NCI-H1105 treated with DMSO at 0.1 percent for 48 hours (cell line): ENCODE measurements around the gene GRK5.

Source experiments
- DNase-seq: peaks from one replicate; lab custom pipeline; 2025; lab: John Stamatoyannopoulos, UW

The GRK5 gene

DNA sequence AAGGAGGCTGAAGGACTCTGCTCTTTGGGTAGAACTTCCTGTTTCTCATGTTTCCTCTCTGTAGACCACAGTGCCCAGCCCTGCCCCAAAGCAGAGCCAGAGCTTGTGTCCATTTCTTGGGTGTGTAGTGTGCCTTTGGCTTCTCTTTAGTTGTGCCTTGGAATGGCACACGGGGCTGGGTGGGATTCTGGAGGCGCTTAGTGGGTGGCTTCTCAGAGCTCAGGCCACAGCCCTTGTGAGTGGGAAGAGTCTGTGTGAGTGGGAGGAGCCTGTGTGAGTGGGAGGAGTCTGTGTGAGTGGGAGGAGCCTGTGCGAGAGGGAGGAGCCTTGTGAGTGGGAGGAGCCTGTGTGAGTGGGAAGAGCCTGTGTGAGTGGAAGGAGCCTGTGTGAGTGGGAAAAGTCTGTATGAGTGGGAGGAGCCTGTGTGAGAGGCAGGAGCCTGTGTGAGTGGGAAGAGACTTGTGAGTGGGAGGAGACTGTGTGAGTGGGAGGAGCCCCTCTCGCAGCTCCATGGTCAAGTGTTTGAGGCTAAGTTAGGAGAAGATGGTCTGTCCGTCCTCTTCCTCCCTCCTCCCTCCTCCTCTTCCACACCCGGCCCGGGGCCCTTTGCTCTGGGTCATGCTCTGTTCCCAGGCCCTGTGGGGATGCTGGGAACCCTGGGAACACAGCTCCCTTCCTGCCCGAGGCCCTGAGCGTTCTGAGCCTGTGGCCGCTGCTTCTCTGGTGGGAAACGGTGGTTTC is 153.0 kb downstream of the GRK5 start:
- no peak for DNase-seq

DNA sequence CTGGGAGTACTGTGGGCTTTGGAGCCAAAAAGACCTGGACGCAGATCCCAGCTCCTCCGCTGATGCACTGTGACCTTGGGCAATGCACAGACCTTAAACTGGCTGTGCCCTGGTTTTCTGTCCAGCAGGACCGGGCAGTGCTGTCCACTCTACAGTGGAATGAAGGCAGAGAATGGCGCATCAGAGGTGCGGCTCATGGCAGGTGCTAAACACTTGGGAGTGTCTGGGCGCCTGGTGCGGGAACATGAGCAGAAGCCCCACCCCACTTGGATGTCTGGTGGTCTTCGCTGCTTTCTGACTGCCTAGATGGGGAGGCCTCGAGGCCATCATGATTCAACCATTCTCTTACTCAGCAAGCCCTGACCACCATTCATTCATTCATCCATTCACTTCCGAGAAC is 153.7 kb downstream of the GRK5 start:
- no peak for DNase-seq

DNA sequence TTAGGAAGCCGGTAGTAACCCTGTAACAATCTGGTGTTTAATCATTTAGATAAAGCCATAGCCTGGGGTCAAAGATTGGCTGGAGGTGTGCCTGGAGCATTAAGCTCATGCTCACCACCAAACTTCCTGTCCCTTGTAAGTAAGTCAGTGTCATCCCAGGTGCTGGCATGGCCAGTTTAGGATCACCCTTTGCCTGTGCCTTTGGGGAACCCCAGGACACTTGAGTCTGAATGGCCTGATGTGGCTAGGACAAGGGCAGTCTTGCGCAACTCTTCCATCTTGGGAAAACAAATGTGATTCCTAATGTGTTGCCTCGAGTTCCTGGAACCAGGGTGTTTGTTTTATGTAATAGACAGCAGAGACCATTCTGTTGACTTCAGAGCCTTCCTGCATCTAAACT is 154.8 kb downstream of the GRK5 start:
- no peak for DNase-seq

DNA sequence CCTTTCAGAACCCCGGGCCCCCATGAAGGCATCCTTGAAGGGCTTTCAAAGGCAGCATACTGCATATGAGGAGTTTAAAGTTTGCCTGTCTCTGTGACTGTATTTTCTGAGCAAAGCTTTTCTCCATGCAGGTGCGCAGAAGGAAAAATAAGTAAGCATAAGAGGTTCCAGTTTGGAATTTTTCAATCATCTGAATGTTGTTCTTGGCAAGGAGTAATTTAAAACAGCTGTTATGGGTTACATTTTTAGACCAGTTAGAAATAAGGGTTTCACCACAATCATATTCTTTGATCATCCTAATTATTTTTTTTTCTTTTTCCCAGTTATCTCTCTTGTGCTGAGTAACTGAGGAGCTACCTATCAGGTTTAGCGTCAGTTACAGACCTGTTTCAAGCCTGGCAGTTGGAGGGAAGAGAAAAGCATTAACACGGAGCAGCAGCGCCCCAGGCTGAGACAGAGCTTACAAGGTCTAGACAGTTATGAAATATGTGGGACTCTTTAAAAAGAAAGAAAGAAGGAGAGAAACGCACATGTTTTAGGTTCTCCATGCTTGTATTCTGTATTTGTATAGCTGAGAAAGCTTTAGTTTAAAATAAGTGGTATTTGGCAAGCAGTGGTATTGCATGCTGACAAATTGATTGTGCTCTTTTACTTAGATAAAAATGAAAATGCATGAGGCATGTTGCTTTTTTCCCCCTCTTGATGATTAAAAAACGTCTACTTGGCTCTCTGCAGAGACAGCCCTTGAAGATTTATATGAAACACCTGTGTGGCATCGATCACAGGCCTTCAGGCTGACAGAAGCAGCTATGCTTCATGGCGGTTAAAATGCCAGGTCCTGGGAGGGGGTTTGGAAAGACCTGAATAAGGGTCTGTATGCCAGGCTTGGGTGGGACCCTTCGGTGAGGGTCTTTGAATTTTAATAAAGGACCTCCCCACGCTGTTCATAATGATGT is 157.6 kb downstream of the GRK5 start:
- DNase-seq: no peak

DNA sequence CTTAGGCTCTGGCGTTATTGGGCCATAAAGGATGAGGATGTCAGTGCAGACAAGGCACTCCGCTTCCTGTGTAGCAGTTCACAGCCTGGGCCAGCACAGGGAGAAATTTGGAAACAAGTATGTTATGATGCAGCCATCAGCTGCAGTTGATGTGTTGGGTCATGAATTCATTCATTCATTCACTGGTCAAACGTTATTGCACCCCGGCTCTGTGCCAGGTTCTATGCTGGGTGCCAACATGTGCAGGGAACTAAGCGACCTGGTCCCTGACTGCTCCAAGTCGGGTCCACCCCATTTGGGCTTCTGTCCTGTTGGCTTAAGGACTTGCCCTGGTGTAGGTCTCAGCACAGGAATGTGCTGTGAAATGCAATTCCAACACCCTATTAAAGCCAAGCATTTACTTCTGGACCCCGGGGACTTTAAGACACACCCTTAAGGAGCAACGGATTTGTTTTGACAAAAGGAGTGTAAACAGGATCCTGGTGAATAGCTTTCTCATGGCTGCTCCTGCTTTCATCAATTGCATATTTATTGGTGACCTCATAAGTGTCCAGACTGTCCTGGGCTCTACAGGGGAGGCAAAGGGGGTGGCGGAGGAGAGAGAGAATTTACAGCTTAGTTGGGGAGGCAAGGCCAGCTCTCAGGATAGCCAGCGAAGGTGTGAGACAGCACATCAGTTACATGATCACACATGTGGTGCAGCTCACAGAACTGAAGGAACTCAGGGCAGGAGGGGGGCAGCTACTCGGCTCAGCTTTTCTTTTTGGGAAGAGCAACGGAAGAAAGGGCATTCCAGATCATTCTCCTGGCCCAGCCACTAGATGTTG is 158.6 kb downstream of the GRK5 start:
- DNase-seq: no peak

DNA sequence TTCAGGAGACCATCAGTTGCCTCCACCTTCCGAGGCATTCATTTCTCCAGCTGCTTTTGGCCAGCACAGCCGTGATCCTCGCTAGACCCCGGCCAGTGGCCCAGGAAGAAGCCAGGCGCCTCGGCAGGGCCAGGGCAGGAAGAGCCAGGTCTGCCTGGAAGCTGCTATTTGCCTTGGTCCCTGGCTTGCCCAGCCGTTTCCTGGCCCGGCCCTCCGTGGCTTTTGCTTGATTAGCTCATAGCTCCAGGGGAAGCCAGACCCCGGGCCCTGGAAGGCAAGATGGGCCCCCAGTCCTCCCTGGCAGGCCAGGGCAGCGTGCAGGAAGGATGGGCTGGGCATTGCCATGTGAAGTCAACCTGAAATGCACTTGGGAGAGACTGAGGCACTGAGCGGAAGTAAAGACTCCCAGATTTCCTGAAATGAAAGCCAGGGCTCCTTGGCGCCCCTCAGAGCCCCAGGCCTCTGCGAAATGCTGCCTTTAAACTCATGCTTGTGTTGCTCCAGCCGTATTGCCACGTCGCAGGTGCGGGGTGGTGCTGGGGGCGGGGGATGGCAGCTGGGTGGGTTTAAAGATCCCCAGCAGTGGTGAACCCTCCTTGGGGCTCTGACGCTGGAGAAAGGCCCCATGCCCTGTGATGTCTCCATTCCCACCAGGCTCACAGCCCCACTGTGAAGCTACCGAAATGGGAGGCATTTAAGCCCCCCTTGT is 160.6 kb downstream of the GRK5 start:
- no peak for DNase-seq

DNA sequence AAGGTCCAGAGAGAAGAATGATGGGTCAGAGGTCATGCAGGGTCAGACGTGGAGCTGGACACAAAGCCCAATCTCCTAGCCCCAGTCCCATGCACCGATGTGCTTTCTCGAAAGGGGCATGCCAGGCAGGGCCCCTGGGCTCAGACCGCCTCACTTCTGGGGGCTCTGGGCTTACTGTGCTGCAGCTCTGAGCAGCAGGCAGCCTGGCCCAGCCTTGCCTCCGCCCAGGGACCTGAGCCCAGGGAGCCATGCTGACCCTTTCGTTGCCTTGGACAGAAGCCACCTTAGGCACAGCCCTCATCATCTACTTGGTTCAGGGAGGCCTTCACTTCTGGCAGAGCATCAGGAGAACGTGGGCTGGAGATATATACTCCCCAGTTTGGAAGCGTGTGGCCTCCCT is 161.2 kb downstream of the GRK5 start:
- no peak for DNase-seq

DNA sequence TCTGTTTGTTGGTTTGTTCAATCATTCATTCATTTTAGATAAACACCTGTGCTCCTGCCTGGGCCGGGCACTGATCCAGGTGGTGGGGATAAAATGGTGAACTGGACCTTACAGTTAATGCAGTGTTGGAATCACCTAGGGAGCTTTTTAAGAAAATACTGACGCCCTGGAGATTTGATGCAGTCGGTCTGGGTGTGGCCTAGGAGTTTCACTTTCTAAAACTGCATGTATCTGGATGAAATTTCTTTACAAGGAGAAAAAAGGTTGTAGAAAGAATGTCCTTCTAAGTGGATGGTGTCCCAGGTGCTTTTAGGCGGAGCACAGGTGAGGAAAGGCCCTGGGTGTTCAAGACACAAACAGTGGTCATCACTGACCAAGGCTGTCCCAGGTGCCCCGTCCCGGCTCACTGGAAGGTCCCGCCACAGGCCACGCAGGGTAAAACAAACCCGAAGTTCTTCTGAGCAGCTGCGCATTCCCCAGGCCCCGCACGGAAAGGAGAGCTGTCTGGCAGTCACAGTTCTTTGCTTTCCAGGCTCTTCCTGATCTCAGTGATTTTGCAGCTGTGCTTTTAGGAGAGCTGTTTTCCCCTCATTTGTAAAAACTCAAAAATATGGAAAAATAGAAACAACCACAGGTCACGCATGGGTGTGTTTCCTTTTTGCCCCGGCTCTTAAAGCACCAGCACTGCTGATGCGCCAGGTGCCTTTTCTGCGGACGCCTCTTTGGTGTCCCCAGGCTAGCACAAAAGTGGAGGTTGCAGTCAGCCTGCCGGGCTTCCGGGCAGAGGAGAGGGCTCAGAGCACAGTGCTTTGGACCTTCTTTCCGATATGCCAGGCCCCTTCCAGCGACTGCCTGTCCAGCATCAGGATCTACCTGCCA is 161.9 kb downstream of the GRK5 start:
- DNase-seq: no peak

DNA sequence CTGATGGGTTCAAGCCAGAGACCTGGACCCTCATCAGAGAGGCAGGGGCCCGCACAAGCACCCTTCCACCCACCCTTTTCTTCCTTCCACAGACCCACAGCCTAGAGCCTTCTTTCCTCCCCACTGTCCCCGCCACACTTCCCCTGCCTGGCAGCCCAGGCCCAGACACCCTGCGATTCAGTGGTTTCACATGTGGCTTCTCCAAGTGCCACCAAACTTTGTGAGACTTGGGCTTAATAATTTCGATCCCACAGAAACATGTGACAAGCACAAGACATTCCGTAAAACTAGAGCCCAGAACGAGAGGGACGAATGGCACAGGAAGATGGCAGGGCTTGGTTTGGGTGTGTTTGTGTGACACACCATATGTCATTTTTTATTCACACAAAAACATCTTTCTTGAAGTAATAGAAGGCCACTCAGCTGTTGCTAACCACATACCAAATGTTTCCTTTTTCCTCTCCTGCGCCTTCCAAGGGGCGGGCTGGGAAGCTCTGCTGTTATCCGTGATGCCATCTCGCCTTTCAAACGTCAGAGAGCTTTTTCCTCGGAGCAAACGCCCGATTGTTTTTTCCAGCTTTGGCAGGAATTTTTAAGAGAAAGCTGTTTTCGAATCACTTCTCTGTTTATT is 162.9 kb downstream of the GRK5 start:
- DNase-seq: no peak

DNA sequence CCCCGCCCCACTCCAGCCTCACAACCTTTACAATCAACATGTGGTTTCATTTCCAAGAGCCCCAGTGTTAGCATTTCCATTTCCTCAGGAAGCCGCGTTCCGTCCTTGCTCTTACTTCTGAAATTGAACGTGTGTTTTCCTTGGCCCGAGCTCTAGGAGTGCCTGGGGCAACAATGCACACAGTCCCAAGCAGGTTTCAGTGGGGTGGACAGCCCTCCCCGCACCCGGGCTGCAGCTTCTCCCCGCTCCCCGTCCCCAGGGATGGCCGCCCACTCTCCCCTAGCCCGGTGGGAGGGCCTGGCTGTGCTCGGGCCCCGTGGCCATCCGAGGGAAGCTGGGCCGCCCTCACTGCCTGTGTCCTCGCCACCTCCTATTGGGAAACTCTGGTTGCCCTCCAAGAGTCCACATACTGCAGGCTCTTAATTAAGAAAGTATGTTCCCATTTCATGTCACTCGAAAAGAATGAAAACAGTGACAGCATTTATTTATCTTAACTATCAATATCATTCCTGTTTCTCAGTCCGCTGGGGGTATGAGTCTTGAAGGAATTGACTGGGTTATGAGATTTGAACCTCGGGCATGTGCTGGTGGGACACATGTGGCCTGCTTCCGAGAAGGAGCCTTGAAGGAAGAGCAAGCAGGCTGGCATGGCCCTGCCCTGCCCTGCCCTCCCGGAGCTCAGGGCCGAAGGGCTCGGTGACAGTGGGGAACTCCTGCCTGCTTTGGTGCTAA is 163.8 kb downstream of the GRK5 start:
- no peak for DNase-seq

DNA sequence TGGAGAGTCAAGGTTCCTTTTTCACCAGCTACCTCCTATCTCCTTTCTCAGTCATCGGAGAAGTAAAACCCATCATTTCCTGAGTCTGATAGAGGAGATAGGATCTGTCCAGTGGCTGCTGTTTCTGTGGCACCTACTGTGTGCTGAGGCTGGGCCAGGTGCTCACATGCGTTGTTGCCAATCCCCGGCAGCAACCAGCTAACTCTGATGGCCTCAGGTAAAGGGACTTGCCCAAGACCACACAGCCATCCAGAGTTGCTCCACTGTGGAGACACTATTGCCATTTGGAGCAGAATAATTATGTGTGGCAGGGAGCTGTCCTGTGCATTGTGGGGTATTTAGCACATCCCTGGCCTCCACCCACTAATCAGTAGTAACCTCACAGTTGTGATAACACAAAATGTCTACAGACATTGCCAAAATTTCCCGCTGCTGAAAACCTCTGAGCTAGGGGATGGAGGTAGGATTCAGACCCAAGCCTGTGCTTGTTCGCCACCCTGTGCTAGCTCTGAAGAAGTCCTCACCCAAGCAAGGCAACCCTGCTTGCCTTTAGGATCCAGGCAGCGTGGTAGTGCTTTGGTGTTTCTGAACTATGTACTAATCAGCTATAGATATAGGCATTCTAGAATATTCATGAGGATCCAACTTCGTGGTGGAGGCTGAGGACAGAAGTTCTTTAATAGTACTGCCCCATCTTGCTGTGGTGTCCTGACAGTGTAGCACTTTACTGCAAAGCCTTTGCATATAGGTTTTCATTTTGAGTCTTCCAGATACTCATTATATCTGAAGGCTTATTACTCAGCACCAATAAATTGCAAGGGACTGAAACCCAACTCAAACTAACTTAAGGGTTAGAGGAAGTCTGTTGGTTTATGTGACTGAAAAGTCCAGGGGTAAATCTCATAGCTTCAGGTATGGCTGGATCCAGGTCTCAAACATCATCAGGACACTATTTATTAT is 164.6 kb downstream of the GRK5 start:
- no peak for DNase-seq

DNA sequence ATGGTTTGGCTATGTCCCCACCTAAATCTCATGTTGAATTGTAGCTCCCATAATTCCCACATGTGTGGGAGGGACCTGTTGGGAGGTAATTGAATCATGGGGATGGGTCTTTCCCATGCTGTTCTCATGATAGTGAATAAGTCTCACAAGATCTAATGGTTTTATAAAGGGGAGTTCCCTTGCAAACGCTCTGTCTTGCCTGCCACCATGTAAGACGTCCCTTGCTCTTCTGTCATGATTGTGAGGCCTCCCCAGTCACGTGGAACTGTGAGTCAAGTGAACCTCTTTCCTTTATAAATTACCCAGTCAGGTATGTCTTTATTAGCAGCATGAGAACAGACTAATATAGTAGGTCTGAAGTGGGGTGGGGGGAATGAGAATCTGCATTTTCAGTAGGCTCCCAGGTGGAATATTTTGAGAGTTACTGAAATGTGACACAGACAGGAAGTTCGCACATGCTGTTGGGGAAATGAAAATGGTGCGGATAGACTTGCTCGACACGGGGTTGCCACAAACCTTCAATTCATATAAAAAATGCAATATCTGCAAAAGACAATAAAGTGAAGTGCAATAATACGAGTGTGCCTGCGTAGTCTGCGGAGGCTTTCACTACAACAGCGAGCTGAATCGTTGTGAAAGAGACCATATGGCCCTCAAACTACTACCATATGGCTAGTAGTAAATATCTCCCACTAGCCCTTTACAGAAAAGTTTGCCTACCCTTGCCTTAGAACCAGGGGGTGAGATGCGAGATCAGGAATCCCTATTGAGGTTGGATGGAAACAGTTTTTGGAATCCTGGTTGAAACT is 166.1 kb downstream of the GRK5 start:
- no peak for DNase-seq

DNA sequence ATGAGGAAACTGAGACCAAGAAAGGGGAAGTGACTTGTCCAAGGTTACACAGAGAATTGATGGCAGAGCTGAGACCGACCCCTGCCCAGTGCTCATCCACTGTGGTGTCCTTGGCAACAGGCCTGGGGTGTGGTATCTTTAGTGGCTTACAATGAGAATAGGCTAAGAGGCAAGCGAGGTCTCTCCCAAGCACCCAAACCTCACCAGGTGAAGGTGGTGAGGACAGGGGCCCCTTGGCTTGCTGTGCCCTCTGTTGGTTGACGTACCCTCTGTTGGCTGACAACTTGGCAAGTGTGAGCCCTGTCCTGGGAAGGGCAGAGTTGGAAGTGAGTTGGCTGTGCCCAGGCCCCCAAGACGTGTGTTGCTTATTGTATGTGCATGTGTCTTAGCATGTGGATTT is 166.9 kb downstream of the GRK5 start:
- no peak for DNase-seq

DNA sequence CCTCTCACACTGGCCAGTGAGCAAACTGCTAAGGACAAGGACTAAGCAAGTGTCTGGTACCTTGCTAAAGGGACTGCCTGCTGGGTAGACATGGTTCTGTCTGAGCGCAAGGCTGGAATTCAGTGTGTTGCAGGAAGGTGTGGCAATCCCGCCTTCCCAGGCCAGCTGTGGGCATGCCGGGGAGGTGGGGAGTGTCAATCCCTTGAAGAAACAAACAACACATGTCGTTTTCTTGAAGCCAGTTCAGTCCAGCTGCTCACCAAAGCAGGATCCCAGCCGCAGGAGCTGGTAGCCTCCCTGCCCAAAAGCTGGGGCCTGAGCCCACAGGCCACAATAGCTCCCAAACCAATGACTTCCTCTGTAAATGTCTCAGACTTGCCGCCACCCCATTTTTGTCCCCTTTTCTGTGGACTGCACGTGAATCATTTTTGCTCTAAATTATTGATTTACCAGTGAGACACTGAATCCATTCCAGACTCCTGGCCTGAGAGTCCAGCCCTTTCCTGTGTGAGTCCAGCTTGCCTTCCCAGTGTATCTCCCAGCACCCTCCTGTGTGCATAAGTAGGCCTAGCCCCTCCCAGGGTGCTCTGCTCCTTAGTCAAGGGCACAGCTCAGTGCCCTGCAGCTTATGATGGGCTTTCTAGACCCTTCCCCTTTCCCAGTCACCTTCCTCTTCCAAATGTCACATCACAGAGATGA is 168.4 kb downstream of the GRK5 start:
- no peak for DNase-seq

DNA sequence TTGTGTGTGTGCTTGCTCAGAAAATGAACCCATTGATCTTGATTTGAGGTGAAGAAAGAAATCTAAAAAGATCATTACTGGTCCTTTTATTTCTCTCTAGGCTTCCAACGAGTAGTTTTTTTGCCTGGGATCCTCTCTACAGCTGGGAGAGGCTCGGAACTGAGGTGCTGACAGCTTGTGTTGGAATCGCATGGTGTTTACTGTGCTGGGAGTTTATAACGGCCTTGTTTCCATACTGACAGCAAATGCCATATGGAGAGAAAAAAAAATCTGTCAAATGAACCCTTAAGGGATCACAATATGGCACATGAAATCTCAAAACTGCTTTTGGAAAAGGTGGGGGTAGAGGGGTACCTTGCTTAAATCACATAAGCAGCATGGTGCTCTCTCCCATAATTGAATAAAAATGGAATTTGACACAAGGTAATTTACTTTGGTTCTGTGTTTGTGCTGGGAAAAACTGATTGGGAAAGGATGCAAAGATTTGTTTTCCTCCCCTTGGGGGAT is 170.1 kb downstream of the GRK5 start:
- DNase-seq: no peak

DNA sequence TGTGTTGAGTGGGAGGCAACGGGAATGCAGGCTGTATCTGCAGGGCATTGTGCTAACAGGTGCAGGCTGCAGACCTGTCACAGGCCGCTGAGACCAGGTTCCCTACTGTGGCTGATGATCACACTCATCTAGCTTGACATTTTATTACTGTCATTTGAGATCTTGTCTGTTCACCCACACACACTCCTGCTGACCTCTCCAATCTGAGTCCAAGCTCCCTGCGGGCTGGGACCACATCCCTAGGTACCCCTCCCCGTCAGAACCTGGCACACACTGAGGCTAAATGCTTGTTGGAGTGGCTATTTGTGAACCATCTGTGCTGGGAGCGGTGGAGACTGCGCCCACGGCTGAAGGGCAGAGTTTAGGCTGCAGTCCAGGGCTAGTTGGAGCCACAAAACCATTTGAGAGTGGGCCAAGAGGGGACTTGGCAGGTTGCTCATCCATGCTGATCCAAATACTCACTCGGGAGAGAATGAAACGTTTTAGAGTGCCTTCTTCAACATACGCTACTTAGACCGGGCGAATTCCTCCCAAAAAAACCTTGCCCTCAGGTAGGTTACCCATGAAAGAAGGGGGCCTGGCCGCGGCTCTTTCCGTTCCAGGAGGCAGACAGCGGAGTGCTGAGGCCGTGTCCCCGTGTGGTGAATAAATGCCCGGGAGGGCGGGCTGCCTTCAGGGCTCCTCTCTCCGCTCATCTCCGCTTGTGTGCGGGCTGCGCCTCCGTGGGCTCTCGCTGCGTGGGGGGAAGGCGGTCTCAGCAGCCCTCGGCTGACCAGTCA is 170.8 kb downstream of the GRK5 start:
- no peak for DNase-seq
